SH-SY5Y (cell line): ENCODE data around the gene CROCC2.

Experiments used
- GATA2 ChIP-seq: IDR thresholded peaks from 2 replicates; pipeline ENCODE4 v1.6.1; 2011; ENCODE audit warnings: mild to moderate bottlenecking, low read depth, low read length
- GATA3 ChIP-seq: IDR thresholded peaks from 2 replicates; pipeline ENCODE4 v1.6.1; 2011; ENCODE audit warnings: low read depth, mild to moderate bottlenecking, low read length, moderate library complexity

DNA sequence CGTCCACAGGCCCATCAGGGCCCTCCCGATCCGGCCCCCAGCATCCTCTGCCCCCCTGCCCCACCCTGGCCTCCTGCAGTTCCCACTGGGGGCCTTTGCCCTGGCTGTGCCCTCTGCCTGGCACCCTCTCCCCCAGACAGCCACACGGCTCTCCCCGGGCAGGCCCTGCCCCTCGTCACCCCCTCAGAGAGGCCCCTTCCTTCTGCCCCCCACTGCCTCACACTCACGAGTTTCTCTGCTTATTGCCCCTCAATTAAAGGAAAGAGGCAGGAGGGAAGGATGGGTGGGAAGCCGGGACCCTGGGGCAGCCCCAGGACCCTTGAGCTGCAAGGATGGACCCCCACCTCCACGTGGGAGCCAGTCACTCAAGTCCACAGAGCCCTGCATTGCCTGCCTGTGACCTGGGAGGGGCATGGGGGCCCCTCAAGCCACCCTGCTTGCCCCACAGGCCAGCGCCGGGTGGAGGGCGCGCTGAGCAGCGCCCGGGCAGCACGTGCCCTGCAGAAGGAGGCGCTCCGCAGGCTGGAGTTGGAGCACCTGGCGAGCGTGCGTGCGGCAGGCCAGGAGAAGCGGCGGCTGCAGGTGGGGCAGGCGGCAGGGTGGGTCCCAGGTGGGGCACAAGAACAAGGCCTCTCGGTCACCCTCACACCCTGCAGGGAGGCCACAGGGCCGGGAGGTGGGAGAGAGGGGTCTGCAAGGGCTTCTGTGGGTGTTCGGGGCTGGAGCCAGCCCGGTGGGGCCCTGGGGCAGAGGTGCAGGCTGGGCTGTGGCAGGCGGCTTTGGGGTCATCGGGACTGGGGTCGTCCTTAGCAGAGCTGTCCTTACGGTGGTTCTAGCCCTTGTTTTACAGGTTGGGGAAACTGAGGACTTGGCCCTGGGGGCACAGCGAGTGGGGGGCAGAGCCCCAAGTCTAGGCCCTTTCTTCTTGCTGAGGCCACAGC, 61.8 kb downstream of the CROCC2 start:
- no peak for TF ChIP-seq GATA2
- TF ChIP-seq GATA3 = no peak
